GM12891 (cell line): ENCODE results near the gene ANXA7.

ENCODE experiments used
- POLR2A ChIP-seq: IDR thresholded peaks from 2 replicates; pipeline ENCODE4 v1.6.1; 2011; ENCODE audit warnings: low read depth, low read length, control low read depth
- POLR2AphosphoS5 ChIP-seq: IDR thresholded peaks from 2 replicates; pipeline ENCODE4 v1.6.1; 2011; ENCODE audit warnings: low read depth, low read length, control low read depth
- TAF1 ChIP-seq: IDR thresholded peaks from 2 replicates; pipeline ENCODE4 v1.6.1; 2011; ENCODE audit warnings: low read depth, low read length, control low read depth

DNA sequence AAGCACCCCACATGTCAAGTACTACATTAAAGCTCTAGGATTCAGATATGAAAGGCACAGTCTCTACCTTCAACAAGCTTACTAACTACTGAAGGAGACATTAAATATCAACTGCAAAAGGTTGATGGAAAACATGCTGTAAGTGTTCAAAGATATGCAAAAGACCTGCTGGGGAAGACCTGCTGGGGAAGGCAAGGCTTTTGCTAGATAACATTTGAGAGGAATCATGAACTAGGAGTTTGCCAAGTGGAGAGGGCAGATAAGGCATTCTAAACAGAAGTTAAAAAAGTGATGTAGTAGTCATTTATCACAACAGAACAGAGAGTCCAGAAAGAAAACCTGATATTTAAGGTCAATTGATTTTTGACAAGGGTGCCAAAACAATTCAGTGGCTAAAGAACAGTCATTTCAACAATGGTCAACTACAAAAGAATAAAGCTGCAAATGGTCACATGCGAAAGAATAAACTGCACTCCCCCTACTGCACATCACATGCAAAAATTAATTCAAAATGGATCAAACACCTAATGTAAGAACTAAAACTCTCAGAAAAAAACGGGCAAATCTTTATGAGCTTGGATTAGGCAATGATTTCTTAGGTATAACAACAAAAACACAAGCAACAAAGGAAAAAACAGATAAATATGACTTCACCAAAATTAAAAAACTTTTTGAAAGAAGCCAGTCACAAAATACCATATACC is 42.5 kb upstream of the ANXA7 start:
- TF ChIP-seq POLR2A = no peak
- no peak for TF ChIP-seq POLR2AphosphoS5
- no peak for TF ChIP-seq TAF1
